HEK293T (cell line): Measurements from ENCODE around the gene INVS.

Experiments used
- CTCF ChIA-PET: fragments of 350-600 bp; formaldehyde crosslinking; extraction: SDS; loops from one replicate; lab custom pipeline; 2021; ENCODE audit warnings: antibody characterized with exemption, inconsistent platforms; lab: Yijun Ruan, JAX
- POLR2A ChIA-PET: fragments of 350-600 bp; formaldehyde crosslinking; extraction: SDS; loops from one replicate; lab custom pipeline; 2020; ENCODE audit warnings: antibody characterized with exemption, inconsistent platforms; lab: Yijun Ruan, JAX
- DNase-seq: peaks from one replicate; pipeline ENCODE4 v3.0.0; 2012; ENCODE audit warnings: mixed read lengths; ENCODE audit errors: extremely low spot score
- ARNT ChIP-seq: fragments of 450-650 bp; IDR thresholded peaks from 2 replicates; pipeline ENCODE4 v1.6.1; 2017; ENCODE audit warnings: mild to moderate bottlenecking
- BHLHE40 ChIP-seq: fragments of 450-650 bp; IDR thresholded peaks from 2 replicates; pipeline ENCODE4 v1.6.1; 2016; ENCODE audit warnings: mild to moderate bottlenecking, moderate library complexity, borderline replicate concordance
- CTBP1 ChIP-seq: fragments of 450-650 bp; IDR thresholded peaks from 2 replicates; pipeline ENCODE4 v1.6.1; 2016; ENCODE audit warnings: borderline replicate concordance
- ELF4 ChIP-seq: fragments of 450-650 bp; IDR thresholded peaks from 2 replicates; pipeline ENCODE4 v1.6.1; 2017; ENCODE audit warnings: antibody characterized with exemption
- FOXA1 ChIP-seq: fragments of 450-650 bp; IDR thresholded peaks from 2 replicates; pipeline ENCODE4 v1.6.1; 2016; ENCODE audit warnings: mild to moderate bottlenecking
- FOXK2 ChIP-seq: fragments of 450-650 bp; IDR thresholded peaks from 2 replicates; pipeline ENCODE4 v1.6.1; 2016; ENCODE audit warnings: mild to moderate bottlenecking
- FOXM1 ChIP-seq: fragments of 450-650 bp; IDR thresholded peaks from 2 replicates; pipeline ENCODE4 v1.6.1; 2017; ENCODE audit warnings: mild to moderate bottlenecking, borderline replicate concordance
- HDGF ChIP-seq: fragments of 450-650 bp; IDR thresholded peaks from 2 replicates; pipeline ENCODE4 v1.6.1; 2017; ENCODE audit warnings: antibody characterized with exemption, borderline replicate concordance
- L3MBTL2 ChIP-seq: fragments of 450-650 bp; conservative IDR thresholded peaks from 2 replicates; pipeline ENCODE4 v1.6.1; 2016; ENCODE audit warnings: mild to moderate bottlenecking
- LEF1 ChIP-seq: fragments of 450-650 bp; IDR thresholded peaks from 2 replicates; pipeline ENCODE4 v1.6.1; 2017; ENCODE audit warnings: mild to moderate bottlenecking, borderline replicate concordance
- NFRKB ChIP-seq: fragments of 450-650 bp; IDR thresholded peaks from 2 replicates; pipeline ENCODE4 v1.6.1; 2016; ENCODE audit warnings: mild to moderate bottlenecking, moderate library complexity
- SP1 ChIP-seq: fragments of 450-650 bp; IDR thresholded peaks from 2 replicates; pipeline ENCODE4 v1.6.1; 2017
- SUZ12 ChIP-seq: fragments of 450-650 bp; IDR thresholded peaks from 2 replicates; pipeline ENCODE4 v1.6.1; 2016; ENCODE audit warnings: mild to moderate bottlenecking
- TARDBP ChIP-seq: fragments of 450-650 bp; IDR thresholded peaks from 2 replicates; pipeline ENCODE4 v1.6.1; 2016
- TF ChIP-seq, protein P1 (sequence below): fragments of 450-650 bp; IDR thresholded peaks from 2 replicates; pipeline ENCODE4 v1.6.1; 2016

Gene INVS

DNA sequence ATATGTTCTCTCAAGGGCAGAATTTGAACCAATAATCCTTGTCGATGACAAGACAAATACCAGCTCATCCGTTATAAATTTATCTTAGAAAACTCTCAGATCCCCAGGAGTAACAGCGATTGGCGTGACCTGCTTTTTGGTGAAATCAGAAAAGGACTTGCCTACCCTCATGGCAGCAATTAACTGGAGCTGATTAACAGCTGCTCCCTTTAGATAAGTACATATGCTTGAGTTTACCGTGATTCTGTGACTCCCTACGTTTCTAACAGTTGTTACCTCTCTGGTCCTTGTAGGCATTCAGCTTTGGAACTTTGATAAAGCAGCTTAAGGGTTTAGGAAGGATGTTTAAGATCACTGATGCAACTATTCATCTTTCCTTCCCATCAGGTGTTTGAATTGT lies 2.6 kb downstream of the INVS start:
- CTCF ChIA-PET = interaction anchor here (0.6 to 0.8 kb wide), 2 partner anchors 10 to 1181 kb away, joined by 3 read pairs; no protein-coding TSS in a partner anchor
- TF ChIP-seq TARDBP (no peak), FOXK2 (no peak)
- POLR2A ChIA-PET = no interaction called here
- DNase-seq = no peak

DNA sequence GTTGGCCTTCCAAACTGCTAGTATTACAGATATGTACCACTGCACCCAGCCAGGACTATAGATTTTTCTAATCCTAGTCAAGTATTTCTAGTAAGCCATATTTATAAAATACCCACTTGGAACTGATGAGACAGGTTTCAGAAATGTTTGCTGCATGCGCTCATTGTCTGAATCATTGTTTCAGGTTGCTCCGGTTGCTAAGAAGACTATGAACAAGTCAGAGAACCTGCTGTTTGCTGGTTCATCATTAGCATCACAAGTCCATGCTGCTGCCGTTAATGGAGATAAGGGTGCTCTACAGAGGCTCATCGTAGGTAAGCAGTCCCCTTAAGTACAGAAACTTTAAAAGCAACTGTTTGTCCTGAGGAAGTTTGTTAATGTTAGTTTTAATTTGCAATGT lies 5.3 kb downstream of the INVS start:
- ChIA-PET CTCF (no interaction called here), POLR2A (no interaction called here)

DNA sequence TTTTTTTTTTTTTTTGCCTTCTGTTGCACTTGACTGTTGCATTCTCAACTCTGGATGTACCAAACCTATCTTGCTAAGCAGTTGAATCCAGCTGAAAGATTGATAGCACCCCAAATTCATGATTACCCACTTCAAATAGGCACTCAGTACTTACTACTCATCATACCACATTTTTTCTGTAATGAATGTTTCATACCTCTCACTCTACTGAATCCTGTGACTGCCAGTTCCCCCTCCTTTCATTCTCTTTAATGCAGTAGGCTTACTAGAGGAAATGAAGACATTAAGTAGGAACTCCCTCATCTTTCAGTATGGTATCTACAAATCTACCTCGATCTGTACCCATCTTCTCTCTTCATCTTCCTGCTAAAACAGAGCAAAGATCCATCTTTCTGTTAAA lies 6.8 kb downstream of the INVS start:
- no peak for DNase-seq
- TF ChIP-seq SUZ12 = no peak
- no peak for TF ChIP-seq CTBP1
- TF ChIP-seq L3MBTL2 = no peak
- ChIA-PET CTCF (no interaction called here), POLR2A (no interaction called here)

More for the DNA sequence above, 5.3 kb downstream of the INVS start:
- no peak for TF ChIP-seq FOXK2
- no peak for TF ChIP-seq SUZ12
- no peak for TF ChIP-seq SP1
- no peak for TF ChIP-seq CTBP1
- no peak for TF ChIP-seq FOXA1
- no peak for TF ChIP-seq L3MBTL2
- TF ChIP-seq ELF4 = no peak
- no peak for TF ChIP-seq HDGF
- TF ChIP-seq ARNT = no peak
- TF ChIP-seq, protein P1, sequence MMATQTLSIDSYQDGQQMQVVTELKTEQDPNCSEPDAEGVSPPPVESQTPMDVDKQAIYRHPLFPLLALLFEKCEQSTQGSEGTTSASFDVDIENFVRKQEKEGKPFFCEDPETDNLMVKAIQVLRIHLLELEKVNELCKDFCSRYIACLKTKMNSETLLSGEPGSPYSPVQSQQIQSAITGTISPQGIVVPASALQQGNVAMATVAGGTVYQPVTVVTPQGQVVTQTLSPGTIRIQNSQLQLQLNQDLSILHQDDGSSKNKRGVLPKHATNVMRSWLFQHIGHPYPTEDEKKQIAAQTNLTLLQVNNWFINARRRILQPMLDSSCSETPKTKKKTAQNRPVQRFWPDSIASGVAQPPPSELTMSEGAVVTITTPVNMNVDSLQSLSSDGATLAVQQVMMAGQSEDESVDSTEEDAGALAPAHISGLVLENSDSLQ = no peak
- no peak for TF ChIP-seq FOXM1
- no peak for DNase-seq

DNA sequence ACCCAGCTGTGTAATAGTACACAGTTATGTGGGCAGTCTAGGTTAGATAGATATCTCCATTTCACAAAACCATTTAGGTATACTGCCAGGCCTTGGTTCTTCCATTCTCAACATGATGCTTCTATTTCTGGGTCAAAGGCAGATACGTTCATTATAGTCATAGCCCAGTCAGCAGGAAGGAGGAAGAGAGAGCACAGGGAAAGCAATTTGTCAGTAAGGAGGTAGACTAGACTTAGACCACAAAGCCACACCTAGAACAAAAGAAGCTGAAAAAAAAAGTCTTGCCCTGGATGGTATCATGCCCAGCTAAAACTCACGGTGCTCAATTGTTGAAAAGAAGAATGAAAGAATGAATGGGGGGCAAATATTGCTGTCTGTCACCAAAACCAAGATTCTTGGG lies 7.6 kb downstream of the INVS start:
- ChIA-PET POLR2A (no interaction called here), CTCF (no interaction called here)
- no peak for DNase-seq
- TF ChIP-seq BHLHE40 (no peak), ARNT (no peak), FOXK2 (no peak), SUZ12 (no peak), FOXA1 (no peak), TARDBP (no peak), L3MBTL2 (no peak), SP1 (no peak), NFRKB (no peak), ELF4 (no peak), FOXM1 (no peak), CTBP1 (no peak)
- TF ChIP-seq, protein P1 = no peak

DNA sequence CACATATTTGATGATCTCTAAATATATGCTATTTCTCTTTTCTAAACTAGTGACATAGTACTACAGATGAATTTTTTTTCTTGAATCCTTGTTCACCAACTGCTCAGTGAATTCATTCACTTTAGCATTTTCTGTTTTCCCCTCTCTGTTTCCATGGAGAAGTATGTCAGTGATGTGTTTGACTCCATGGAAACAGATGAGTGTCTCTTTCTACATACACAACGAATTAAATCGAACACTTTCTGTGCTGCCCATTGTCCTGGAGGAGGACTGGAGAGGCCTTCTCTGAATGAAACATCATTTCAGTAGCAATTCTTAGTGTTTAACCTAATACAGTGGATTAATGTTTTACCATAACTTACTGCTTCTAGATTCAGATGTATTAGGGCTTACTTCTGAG lies 9.5 kb downstream of the INVS start:
- ChIA-PET CTCF (no interaction called here), POLR2A (no interaction called here)
- no peak for TF ChIP-seq FOXA1
- TF ChIP-seq LEF1 = no peak
- no peak for TF ChIP-seq NFRKB
- no peak for TF ChIP-seq SP1
- TF ChIP-seq BHLHE40 = no peak
- TF ChIP-seq HDGF = no peak
- TF ChIP-seq FOXM1 = no peak
- no peak for TF ChIP-seq L3MBTL2
- TF ChIP-seq, protein P1 = no peak
- no peak for DNase-seq

DNA sequence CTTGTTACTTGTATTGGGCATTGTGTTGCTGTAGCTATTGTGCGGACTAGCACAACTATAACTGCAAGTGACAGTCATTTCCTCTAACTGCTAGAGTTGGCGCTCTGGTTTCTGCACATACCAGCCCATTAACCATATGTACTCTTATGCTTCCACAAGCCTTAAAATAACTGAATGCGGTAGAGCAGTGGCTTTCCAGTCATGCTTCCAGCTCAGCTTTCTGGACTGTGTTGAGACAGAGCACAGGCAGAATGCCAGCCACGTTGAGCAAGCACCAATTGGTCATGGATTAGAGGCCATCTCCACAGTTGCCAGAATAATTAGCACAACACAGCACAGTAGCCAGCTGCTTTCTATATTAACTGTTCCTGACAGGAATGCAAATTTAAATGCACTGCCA lies 12.2 kb downstream of the INVS start:
- ChIA-PET CTCF (interaction anchor here (0.9 kb wide), 1 partner anchor 10 kb away, joined by 3 read pairs; no protein-coding TSS in a partner anchor), POLR2A (no interaction called here)
- DNase-seq = no peak
- TF ChIP-seq HDGF (no peak), TARDBP (no peak), SP1 (no peak), NFRKB (no peak), ELF4 (no peak), CTBP1 (no peak), FOXK2 (no peak)
- TF ChIP-seq, protein P1 = no peak

DNA sequence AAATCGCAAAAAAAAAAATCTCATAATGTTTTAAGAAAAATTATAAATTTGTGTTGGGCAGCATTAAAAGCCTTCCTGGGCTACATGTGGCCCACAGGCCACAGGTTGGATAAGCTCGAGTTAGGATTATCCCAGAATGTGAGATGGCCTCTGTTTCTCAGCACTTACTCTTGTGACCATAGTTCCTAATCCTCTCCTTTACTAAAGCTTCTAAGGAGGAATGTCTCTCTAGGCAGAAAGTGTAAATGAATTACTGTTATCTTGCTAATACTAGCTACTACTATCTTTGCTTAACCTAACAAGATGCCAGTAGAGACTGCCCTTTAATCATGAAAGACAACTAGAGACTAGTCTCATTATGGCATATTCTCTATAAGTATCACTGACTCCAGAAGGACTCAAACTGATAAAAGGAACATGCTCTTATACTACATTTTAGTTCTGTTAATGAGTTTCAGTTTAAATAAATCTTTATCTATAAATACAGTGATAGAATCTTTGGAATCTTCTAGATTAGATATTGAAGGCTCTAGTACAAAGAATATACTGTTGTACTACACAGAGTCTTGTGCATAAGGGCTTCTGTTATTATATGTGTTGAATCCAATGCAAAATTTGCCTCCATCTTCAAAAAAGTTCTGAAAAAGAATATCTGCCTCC lies 13.8 kb downstream of the INVS start:
- ChIA-PET CTCF (no interaction called here), POLR2A (no interaction called here)
- no peak for DNase-seq
- TF ChIP-seq ELF4 (no peak), FOXM1 (no peak), FOXA1 (no peak), SUZ12 (no peak), LEF1 (no peak), FOXK2 (no peak)
- TF ChIP-seq, protein P1 = no peak
